ENCODE data around the gene ACD.
"Not testable (repeated sequence)": the region's sequence is repeated elsewhere in the genome, so short reads cannot be mapped to it uniquely, and the experiment has no call there.

Gene ACD

DNA sequence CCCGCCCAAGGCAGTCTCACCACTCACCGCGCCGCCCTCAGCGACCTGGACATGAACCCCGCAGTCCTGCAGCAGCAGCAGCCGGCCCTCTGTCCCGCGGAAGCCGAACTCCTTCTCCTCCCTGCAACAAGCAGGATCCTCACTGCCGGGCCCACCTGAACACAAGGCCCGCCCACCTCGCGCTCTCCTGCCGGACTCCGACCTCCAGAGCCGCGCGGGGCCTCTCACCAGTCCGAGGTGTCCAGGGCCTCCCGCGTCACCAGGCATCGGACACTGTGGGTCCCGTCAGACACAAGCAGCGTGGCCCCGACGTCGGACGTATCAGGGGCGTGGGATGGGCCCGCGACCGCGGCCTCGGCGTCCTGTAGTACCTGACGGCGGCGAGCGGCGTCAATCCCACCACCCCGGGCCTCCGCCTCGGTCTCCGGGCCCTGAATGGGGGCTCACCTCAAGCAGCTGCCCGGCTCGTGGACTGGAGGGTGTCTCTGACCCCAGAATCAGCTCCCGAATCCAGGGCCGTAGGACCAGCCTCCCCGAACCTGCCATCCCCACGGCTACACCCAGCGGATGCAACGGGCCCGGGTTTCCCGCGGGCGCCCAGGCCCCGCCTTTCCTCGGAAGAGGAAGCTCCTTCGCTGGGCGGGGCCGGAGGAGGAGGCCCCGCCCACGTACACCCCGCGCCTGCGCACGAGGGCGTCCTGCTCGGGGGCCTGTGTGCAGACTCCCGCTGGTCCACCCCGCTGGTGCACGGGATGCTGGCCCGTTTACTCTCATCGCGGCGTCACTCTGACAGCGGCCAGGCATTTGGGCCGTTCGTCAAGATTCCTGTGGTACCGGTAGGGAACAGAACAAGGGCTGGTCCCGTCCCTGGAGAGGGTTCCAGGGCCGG lies at the start of gene ACD:
Gene ACD, minus strand, starts transcription at position 586 of the 889 bp plus-strand sequence. Its CDS starts 40 bp downstream, at position 546.
- DNase-seq, result peak; percentile 97 to 100 (median 99)

DNA sequence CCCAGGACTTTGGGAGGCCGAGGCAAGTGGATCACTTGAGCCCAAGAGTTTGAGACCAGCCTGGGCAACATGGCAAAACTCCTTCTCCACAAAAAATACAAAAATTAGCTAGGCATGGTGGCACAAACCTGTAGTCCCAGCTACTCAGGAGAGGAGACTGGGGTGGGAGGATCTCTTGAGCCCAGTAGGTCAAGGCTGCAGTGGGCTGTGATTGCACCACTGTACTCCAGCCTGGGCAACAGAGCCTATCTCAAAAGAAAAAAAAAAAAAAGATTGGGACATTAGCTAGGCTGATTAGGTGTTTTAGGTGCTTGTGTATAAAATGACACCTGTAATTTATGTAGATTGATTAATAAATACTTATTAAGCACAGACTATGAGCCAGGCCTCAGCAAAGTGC lies 49.0 kb upstream of the ACD start:
- DNase-seq, result no peak

GRCh38 chr16:67708368-67708771 lies 48.3 kb upstream of the ACD start:
- DNase-seq, result peak in 2 of 3 donors; percentile 28 to 31

DNA sequence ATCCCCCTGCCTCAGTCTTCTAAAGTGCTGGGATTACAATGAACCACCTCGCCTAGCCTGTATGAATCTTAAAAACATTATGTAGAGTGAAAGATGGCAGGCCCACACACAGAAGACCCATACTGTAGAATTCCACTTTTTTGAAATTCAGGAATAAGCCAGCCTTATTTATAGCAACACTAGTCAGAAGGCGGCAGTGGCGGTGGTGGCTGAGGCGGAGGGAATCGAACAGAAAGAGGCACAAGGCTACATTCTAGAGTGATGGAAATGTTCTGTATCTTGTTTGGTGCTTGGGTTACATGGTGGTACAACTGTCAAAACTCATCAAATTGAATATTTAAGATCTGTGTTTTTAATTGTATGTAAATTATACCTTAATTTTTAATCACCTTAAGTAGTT lies 47.7 kb upstream of the ACD start:
- DNase-seq, result peak in 1 of 3 donors; percentile 28

DNA sequence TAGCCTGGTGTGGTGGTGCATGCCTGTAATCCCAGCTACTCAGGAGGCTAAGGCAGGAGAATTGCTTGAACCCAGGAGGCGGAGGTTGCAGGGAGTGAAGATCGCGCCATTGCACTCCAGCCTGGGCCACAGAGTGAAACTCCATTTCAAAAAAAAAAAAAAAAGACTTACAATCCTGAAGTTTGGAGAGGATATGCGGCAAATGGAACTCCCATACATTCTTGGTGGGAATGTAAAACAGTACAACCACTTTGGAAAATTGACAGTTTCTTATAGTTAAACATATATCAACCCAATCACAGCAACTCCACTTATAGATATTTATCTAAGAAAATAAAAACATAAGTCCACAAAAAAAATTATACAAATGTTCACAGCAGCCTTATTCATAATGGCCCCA lies 47.1 kb upstream of the ACD start:
- no peak for DNase-seq

- peak in 1 of 3 donors; percentile 12 for DNase-seq
Observed at GRCh38 chr16:67704110-67704509, 44.0 kb upstream of the ACD start.

DNA sequence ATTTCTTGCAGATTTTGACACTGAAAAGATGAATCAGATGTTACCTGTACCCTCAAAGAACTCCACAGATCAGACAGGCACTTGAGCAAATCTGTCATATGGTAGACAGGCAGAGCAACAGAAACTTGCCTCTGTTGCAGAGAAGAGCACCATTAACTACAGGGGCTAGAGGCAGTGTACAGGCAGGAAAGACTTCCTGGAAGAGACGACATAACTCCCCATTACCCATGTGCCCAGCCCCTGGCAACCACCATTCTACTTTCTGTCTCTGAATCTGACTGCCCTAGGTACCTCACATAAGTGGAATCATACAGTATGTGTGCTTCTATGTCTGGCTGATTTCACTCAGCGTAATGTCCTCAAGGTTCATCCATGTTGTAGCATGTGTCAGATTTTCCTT lies 43.6 kb upstream of the ACD start:
- DNase-seq, result no peak

- no peak for DNase-seq
Observed at GRCh38 chr16:67702130-67702529, 42.1 kb upstream of the ACD start.

- DNase-seq, result no peak
Observed at GRCh38 chr16:67701420-67701819, 41.4 kb upstream of the ACD start.

DNA sequence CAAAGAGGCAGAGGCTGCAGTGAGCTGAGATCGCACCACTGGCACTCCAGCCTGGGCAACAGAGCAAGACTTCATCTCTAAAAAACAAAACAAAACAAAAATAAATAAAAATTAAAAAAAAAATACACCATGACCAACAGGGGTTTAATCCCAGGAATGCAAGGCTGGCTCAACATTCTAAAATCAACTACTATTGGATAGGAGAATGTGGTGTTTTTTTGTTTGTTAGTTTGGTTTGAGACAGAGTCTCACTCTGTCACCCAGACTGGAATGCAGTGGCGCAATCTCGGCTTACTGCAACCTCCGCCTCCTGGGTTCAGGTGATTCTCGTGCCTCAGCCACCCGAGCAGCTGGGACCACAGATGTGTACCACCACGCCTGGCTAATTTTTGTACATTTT lies 39.2 kb upstream of the ACD start:
- no peak for DNase-seq

DNA sequence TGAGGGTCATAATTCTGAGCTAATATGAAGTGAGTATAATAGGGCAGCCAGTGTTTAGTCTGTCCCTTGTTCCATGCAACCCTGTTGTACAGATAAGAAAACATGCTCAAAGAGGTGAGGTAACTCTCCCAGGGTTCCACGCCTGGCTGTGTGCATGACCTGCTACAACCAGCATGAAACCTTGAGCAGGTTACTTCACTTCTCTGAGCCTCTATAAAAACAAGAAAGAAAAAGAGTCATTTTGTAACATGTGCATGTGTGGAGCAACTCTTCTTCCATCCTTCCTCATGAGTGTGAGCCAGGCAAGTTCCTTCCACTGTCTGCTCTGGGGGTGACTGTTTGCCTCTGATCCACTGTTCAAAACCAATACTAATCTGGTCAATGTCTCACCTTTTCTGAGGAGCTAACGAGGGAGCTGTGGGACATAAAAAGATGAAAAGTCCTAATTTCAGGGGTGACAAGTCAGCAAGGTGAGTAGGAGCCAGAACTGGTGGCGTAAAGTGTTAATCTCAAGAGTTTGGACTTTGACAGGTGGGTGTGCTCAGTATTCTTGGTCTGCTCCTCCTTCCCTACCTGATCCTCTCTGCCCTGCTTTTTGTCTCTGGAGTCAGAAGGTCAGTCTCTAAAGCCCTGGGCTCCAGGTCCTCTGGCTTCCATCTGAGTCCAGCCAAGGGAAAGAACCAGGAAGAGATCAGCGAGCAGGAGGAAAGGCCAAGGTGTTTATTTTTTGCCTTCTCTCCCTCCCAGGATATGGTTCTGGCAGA lies 37.5 kb upstream of the ACD start:
- DNase-seq, result no peak

- no peak for DNase-seq
Observed at GRCh38 chr16:67694611-67695010, 34.6 kb upstream of the ACD start.

DNA sequence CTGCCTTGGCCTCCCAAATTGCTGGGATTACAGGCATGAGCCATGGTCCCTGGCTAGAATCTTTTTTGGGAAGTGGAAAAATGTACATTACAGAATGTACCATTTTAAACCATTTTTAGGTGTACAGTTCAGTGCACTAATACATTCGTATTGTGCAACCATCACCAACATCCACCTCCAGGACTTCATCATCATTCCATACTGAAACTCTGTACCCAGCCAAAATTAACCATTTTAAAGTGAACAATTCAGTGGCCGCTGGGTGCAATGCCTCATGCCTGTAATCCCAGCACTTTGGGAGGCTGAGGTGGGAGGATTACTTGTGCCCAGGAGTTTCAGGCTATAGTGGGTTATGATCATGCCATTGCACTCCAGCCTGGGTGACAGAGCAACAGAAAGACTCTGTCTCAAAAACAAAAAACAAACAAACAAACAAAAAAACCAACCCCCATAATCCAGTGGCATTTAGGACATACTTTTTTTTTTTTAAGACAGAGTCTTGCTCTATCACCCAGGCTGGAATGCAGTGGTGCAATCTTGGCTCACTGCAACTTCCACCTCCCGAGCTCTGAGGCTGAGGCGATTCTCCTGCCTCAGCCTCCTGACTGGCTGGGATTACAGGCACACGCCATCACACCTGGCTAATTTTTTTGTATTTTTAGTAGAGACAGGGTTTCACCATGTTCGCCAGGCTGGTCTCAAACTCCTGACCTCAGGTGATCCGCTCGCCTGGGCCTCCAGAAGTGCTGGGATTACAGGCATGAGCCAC lies 33.6 kb upstream of the ACD start:
- DNase-seq, result not testable (repeated sequence)

- DNase-seq, result no peak
Observed at GRCh38 chr16:67685388-67686112, 25.5 kb upstream of the ACD start.

DNA sequence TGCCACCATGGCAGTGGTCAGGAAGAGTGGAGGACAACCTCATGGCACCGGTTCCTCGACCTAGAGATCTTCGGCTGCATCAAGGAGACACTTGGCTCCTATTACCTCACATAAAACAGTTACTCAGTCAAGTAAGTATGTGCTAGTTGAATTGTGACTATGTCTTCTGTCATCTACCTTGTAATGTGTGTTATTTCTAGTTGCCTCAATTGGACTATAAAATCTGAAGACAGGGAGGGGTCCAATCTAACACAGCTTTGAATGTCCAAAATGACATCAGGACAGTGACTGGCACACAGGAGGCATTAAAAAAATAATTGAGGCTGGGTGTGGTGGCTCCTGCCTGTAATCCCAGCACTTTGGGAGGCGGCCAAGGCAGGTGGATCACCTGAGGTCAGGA lies 23.7 kb upstream of the ACD start:
- no peak for DNase-seq

DNA sequence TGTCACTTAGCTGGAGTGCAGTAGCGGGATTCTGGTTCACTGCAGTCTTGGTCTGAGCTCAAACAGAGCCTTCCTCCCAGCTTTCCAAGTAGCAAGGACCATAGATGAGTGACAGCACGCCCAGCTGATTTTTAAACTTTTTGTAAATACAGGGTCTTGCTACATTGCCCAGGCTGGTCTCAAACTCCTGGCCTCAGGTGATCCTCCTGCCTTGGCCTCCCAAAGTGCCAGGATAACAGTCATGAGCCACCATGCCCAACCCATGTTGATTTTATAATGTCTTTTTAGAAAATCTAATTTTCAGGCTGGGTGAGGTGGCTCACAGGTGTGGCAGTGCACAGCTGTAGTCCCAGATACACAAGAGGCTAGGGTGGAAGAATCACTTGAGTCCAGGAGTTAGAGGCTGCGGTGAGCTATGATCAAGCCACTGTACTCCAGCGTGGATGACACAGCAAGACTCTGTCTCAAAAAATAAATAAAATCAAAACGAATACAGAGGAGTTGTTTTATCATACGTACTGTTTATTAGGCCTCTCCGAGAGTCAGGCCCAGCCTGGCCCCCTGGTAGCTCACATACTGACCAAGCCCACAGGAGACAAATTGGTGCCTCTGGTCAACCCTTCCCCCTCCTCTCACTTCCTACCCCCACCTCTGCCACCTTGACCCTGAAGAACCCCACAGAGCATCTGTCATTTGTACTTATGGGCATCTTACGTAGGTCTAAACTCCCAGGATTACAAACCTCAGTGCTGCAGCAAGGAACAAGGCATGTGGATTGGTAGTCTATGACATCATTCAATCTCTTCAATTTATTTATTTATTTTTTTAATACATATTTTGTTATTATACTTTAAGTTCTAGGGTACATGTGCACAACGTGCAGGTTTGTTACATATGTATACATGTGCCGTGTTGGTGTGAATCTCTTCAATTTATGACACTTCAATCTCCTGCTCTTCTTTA lies 20.2 kb upstream of the ACD start:
- no peak for DNase-seq

- no peak for DNase-seq
Observed at GRCh38 chr16:67678354-67679023, 18.4 kb upstream of the ACD start.

DNA sequence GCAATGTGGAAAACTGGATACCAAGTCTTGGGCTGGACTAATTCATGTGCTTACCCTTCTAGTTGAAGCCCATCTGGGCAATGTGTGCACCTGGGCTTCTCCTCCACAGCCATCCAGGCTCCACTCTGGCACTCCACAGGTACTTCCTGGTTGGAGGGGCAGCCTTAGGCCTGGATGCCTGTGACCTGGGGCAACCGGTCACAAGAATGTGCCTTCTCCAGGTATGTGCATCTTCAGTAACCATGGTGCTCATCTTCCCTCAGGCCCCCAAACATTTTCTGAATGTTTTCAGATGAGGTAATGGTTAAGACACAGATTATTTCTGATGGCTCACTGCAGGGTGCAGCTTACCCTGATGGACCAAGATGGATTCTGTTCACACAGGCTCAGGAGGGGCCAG lies 17.7 kb upstream of the ACD start:
- no peak for DNase-seq

DNA sequence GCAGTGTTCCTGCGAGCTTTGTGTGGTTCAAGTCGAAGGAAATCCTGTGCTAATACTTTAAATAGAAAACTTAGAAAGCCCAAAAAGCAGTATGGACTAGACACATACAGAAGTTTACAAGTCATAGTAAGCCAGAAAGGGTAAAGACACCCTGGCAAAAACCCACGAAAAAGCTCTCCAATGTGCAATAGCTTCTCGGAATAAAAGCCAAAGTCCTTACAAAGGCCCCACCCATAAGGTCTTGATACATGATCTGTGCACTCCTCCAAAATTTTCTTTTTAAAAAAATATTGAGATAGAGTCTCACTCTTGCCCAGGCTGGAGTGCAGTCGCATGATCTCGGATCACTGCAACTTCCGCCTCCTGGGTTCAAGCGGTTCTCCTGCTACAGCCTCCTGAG lies 16.9 kb upstream of the ACD start:
- DNase-seq, result no peak

DNA sequence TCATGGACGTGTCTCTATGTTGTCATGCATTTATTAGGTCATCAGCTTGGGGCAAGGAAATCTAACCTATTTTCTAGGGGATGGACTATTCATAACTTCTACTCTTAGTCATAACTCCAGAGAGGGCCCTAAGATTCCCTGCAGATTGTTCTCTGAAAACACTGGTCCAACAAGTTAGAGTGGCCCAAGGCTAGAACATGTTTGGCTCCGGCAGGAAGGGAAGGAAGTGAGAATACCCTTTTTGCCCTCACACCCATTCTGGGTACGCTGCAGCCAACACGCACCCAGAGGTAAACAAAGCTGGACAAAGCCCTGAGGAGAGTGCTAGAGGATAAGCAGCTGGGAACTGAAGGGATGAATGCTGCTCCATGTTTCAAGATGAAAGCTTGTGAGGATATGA lies 16.5 kb upstream of the ACD start:
- no peak for DNase-seq

- DNase-seq, result no peak
Observed at GRCh38 chr16:67675999-67676398, 15.9 kb upstream of the ACD start.

Measured in suppressor macrophage treated with lipopolysaccharide for 1 hour (primary cell).